Kidney glomerular epithelial cell (primary cell): ENCODE data around the gene ELOVL2.
A peak's percentile ranks its signal among the peaks of the same experiment; 100 is the strongest.

Experiments used
- DNase-seq: peaks from one replicate; lab custom pipeline; 2025; lab: John Stamatoyannopoulos, UW

The ELOVL2 gene

GRCh38 chr6:10977231-10977968 lies 66.7 kb downstream of the ELOVL2 start:
- no peak for DNase-seq

GRCh38 chr6:10976571-10976970 lies 67.5 kb downstream of the ELOVL2 start:
- DNase-seq, result no peak

GRCh38 chr6:10972196-10972595 lies 71.9 kb downstream of the ELOVL2 start:
- DNase-seq, result no peak

- no peak for DNase-seq
Observed at GRCh38 chr6:10970731-10971130, 73.4 kb downstream of the ELOVL2 start.

- peak; percentile 47 for DNase-seq
Observed at GRCh38 chr6:10968776-10969175, 75.3 kb downstream of the ELOVL2 start.

GRCh38 chr6:10964684-10965083 lies 79.4 kb downstream of the ELOVL2 start:
- DNase-seq, result no peak

- DNase-seq, result no peak
Observed at GRCh38 chr6:10963113-10963512, 81.0 kb downstream of the ELOVL2 start.

GRCh38 chr6:10962673-10963072 lies 81.4 kb downstream of the ELOVL2 start:
- peak; percentile 34 for DNase-seq

GRCh38 chr6:10961837-10962236 lies 82.3 kb downstream of the ELOVL2 start:
- no peak for DNase-seq

GRCh38 chr6:10960171-10960570 lies 83.9 kb downstream of the ELOVL2 start:
- DNase-seq, result no peak

GRCh38 chr6:10957414-10957886 lies 86.7 kb downstream of the ELOVL2 start:
- DNase-seq, result no peak

GRCh38 chr6:10956776-10957175 lies 87.3 kb downstream of the ELOVL2 start:
- no peak for DNase-seq

GRCh38 chr6:10954590-10955010 lies 89.5 kb downstream of the ELOVL2 start:
- peak; percentile 67 for DNase-seq

GRCh38 chr6:10951675-10952282 lies 92.3 kb downstream of the ELOVL2 start:
- DNase-seq, result peak; percentile 45

- no peak for DNase-seq
Observed at GRCh38 chr6:10949579-10950490, 94.3 kb downstream of the ELOVL2 start.

- no peak for DNase-seq
Observed at GRCh38 chr6:10947966-10948365, 96.1 kb downstream of the ELOVL2 start.

GRCh38 chr6:10945845-10946244 lies 98.3 kb downstream of the ELOVL2 start:
- DNase-seq, result no peak

- DNase-seq, result no peak
Observed at GRCh38 chr6:10939840-10940239, 104.3 kb downstream of the ELOVL2 start.

GRCh38 chr6:10933126-10933525 lies 111.0 kb downstream of the ELOVL2 start:
- DNase-seq, result no peak
